Natural killer cell (primary cell): ENCODE data around the gene LHX3. TPM values are rescaled to one million over a fixed set of nuclear protein-coding genes. Genes with fewer than 3 reads are reported as not detected.

ENCODE experiments used
- ATAC-seq, 3 donors: fragments of 150-1000 bp in 2 of 3; fragments of 200-7000 bp in 1 of 3; cut with Tn5 transposase; 1 replicate in 1 of 3; 2 replicates in 2 of 3; pipeline ENCODE4 v1.10.0; 2021; ENCODE audit warnings: mild to moderate bottlenecking in 2 of 3, moderate library complexity in 2 of 3
- DNase-seq, 2 donors: peaks; one replicate each; pipeline versions ENCODE4 v3.0.0 to v3.0.0-alpha.2; 2013 to 2021; ENCODE audit warnings: mixed read lengths in 1 of 2
- H3K27ac ChIP-seq: one replicate; pipeline ENCODE4 v1.5.1; 2013; ENCODE audit warnings: mild to moderate bottlenecking, low read length
- H3K27me3 ChIP-seq: one replicate; pipeline ENCODE4 v1.6.1; 2013; ENCODE audit warnings: low read length; ENCODE audit not compliant: control insufficient read depth, insufficient read depth
- H3K36me3 ChIP-seq: one replicate; pipeline ENCODE4 v1.6.1; 2013; ENCODE audit warnings: low read length; ENCODE audit not compliant: control insufficient read depth, insufficient read depth
- H3K4me1 ChIP-seq: one replicate; pipeline ENCODE4 v1.6.1; 2013; ENCODE audit warnings: low read length; ENCODE audit not compliant: control insufficient read depth, insufficient read depth
- H3K4me3 ChIP-seq: one replicate; pipeline ENCODE4 v1.5.1; 2013; ENCODE audit warnings: low read length
- H3K9me3 ChIP-seq: one replicate; pipeline ENCODE4 v1.6.1; 2013; ENCODE audit warnings: low read length; ENCODE audit not compliant: control insufficient read depth, insufficient read depth
- H3K27ac Mint-ChIP-seq, 2 donors: one replicate each; pipeline ENCODE4 v1.8.0; 2022; ENCODE audit warnings: mild to moderate bottlenecking in 2 of 2, mixed read lengths in 2 of 2, moderate library complexity in 1 of 2
- H3K27me3 Mint-ChIP-seq, 2 donors: one replicate each; pipeline ENCODE4 v1.8.0; 2022; ENCODE audit warnings: low read depth in 2 of 2, mixed read lengths in 2 of 2
- H3K36me3 Mint-ChIP-seq: one replicate; pipeline ENCODE4 v1.8.0; 2022; ENCODE audit warnings: mixed read lengths
- H3K4me1 Mint-ChIP-seq, 2 donors: one replicate each; pipeline ENCODE4 v1.8.0; 2022; ENCODE audit warnings: mixed read lengths in 2 of 2
- H3K4me3 Mint-ChIP-seq: one replicate; pipeline ENCODE4 v1.8.0; 2022; ENCODE audit warnings: mild to moderate bottlenecking, moderate library complexity, mixed read lengths
- H3K9me3 Mint-ChIP-seq, 2 donors: one replicate each; pipeline ENCODE4 v1.8.0; 2022; ENCODE audit warnings: mixed read lengths in 2 of 2
- CTCF ChIP-seq: fragments of 200-600 bp; IDR thresholded peaks from one replicate; pipeline ENCODE4 v1.8.0; 2022; ENCODE audit warnings: antibody characterized with exemption
- WGBS: methylation state at CpG from one replicate; pipeline ENCODE4 v1.1.7; 2013; ENCODE audit warnings: missing lambda C conversion rate; ENCODE audit not compliant: insufficient coverage; 5-methylcytosine and 5-hydroxymethylcytosine counted together
- intact Hi-C: fragments of 100-400 bp; cut with micrococcal nuclease; formaldehyde crosslinking; loops from one replicate; pipeline ENCODE4 v1.14.2; 2022
- total RNA-seq, 4 donors: library from RNA; stranded (reverse); fragments of 120-200 nt in 1 of 4; gene quantifications; one replicate each; pipeline versions ENCODE4 v1.2.3 to v1.2.4, GENCODE V29; 2013 to 2022

Gene LHX3
- total RNA-seq, 3 donors from 2014 or later (not counting 1 experiment from before 2014, with no cell fraction given), result 0.38 TPM; not detected in 2

GRCh38 chr9:136230365-136230764 lies 25.4 kb upstream of the LHX3 start:
- no peak overlapping the region for H3K27ac ChIP-seq
- no peak overlapping the region for H3K4me3 ChIP-seq
- no peaks in the 10 kb centered on the region for H3K27me3 ChIP-seq
- peaks cover 6% of the 10 kb centered on the region for H3K36me3 ChIP-seq
- Mint-ChIP-seq H3K36me3 (no peaks in the 10 kb centered on the region), H3K27me3 (no peaks in the 10 kb centered on the region), H3K9me3 (no peaks in the 10 kb centered on the region), H3K4me1 (peaks cover 26 to 35% of the 10 kb centered on the region in 2 donors), H3K4me3 (no peak overlapping the region), H3K27ac (no peak overlapping the region)
- peaks cover 25% of the 10 kb centered on the region for H3K4me1 ChIP-seq
- no peak for TF ChIP-seq CTCF
- 97% methylated on average over 10 of the region's 10 CpGs for WGBS
- intact Hi-C loops, result no loop called here
- H3K9me3 ChIP-seq, result no peaks in the 10 kb centered on the region
- no peak for DNase-seq
- no peak for ATAC-seq

- no peak overlapping the region for H3K27ac ChIP-seq
- peaks cover 28 to 33% of the 10 kb centered on the region in 2 donors for H3K4me1 Mint-ChIP-seq
- no peak overlapping the region for H3K27ac Mint-ChIP-seq
- H3K9me3 Mint-ChIP-seq, result no peaks in the 10 kb centered on the region
- 94% methylated on average over 33 of the region's 33 CpGs for WGBS
- H3K4me1 ChIP-seq, result peaks cover 29% of the 10 kb centered on the region
- no peaks in the 10 kb centered on the region for H3K27me3 Mint-ChIP-seq
- H3K36me3 Mint-ChIP-seq, result no peaks in the 10 kb centered on the region
- ATAC-seq, result no peak
- no peak overlapping the region for H3K4me3 Mint-ChIP-seq
- no peak for DNase-seq
- no peaks in the 10 kb centered on the region for H3K9me3 ChIP-seq
- TF ChIP-seq CTCF, result no peak
- H3K36me3 ChIP-seq, result peaks cover 2% of the 10 kb centered on the region
- no peaks in the 10 kb centered on the region for H3K27me3 ChIP-seq
- H3K4me3 ChIP-seq, result no peak overlapping the region
- intact Hi-C loops, result no loop called here
Observed at GRCh38 chr9:136229096-136230065, 24.5 kb upstream of the LHX3 start.

- Mint-ChIP-seq H3K4me3 (no peak overlapping the region), H3K4me1 (peaks cover 21 to 26% of the 10 kb centered on the region in 2 donors), H3K9me3 (no peaks in the 10 kb centered on the region), H3K27me3 (no peaks in the 10 kb centered on the region), H3K27ac (no peak overlapping the region), H3K36me3 (no peaks in the 10 kb centered on the region)
- H3K27me3 ChIP-seq, result no peaks in the 10 kb centered on the region
- ATAC-seq, result no peak
- no peak overlapping the region for H3K27ac ChIP-seq
- H3K36me3 ChIP-seq, result peaks cover 9% of the 10 kb centered on the region
- no peak for TF ChIP-seq CTCF
- no peak for DNase-seq
- WGBS, result 88% methylated on average over 17 of the region's 18 CpGs
- H3K4me3 ChIP-seq, result no peak overlapping the region
- intact Hi-C loops, result no loop called here
- no peaks in the 10 kb centered on the region for H3K9me3 ChIP-seq
- H3K4me1 ChIP-seq, result peaks cover 32% of the 10 kb centered on the region
Observed at GRCh38 chr9:136228107-136228875, 23.4 kb upstream of the LHX3 start.
